ENCODE measurements around the gene IP6K1.
"Not testable (repeated sequence)": the region's sequence is repeated elsewhere in the genome, so short reads cannot be mapped to it uniquely, and the experiment has no call there.

Gene IP6K1

DNA sequence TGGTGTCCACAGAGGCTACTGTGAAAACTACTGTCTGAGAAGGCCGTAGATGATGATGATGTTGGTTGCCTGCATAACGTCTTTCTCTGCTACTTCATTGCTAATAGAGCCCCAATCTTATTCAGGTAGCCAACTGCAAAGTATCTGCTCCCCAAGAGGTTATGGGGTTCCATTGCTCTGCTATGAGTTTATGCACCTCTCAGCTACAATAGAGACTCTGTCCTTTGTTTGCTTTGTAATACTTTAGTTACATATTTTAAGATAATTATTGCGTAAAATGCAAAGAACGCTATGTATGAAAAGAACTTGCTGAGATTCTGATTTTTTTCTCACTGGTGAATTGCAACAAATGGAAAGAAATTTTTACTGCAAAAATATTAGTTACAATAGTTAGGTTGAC is 34.8 kb downstream of the IP6K1 start:
- TF ChIP-seq, protein P1, sequence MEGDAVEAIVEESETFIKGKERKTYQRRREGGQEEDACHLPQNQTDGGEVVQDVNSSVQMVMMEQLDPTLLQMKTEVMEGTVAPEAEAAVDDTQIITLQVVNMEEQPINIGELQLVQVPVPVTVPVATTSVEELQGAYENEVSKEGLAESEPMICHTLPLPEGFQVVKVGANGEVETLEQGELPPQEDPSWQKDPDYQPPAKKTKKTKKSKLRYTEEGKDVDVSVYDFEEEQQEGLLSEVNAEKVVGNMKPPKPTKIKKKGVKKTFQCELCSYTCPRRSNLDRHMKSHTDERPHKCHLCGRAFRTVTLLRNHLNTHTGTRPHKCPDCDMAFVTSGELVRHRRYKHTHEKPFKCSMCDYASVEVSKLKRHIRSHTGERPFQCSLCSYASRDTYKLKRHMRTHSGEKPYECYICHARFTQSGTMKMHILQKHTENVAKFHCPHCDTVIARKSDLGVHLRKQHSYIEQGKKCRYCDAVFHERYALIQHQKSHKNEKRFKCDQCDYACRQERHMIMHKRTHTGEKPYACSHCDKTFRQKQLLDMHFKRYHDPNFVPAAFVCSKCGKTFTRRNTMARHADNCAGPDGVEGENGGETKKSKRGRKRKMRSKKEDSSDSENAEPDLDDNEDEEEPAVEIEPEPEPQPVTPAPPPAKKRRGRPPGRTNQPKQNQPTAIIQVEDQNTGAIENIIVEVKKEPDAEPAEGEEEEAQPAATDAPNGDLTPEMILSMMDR (conservative IDR thresholded peaks at IDR 0.05), result no peak
- no peak for TF ChIP-seq ZFX (IDR thresholded peaks at IDR 0.05)
- no peak overlapping the region for H3K27ac ChIP-seq

DNA sequence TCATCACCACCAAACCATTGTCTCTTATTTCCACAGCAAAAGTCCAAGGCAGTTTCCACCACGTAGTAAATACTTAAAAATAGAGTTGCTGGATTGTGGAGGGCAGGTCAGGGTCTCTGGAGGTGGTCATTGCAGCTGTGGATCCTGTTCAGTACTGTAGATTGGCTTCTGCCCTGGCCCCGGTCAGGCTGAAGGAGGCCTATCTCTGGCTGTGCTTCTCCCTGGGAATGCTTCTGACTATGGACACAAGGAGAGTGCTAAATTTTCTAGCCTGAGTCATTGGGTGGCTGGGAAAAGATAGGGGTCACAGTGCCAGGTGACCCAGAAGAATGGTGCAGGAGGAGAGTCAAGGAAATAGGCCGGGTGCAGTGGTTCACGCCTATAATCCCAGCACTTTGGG is 36.3 kb downstream of the IP6K1 start:
- no peak overlapping the region for H3K27ac ChIP-seq
- no peak for TF ChIP-seq ZFX (IDR thresholded peaks at IDR 0.05)
- TF ChIP-seq, protein P1 (conservative IDR thresholded peaks at IDR 0.05), result no peak

DNA sequence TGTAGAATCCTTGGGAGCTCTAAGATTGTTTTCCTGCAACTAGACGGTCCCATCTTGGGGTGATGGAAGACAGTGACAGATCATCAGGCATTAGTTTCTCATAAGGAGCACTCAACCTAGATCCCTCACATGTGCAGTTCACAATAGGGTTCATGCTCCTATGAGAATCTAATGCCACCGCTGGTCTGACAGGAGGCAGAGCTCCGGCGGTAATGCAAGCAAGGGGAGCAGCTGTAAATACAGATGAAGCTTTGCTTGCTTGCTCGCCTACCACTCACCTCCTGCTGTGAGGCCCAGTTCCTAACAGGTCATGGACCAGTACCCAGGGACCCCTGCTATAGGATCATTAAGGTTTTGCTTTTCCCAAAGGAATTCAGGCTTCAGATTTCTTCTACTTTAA is 37.5 kb downstream of the IP6K1 start:
- H3K27ac ChIP-seq, result not testable (repeated sequence)

DNA sequence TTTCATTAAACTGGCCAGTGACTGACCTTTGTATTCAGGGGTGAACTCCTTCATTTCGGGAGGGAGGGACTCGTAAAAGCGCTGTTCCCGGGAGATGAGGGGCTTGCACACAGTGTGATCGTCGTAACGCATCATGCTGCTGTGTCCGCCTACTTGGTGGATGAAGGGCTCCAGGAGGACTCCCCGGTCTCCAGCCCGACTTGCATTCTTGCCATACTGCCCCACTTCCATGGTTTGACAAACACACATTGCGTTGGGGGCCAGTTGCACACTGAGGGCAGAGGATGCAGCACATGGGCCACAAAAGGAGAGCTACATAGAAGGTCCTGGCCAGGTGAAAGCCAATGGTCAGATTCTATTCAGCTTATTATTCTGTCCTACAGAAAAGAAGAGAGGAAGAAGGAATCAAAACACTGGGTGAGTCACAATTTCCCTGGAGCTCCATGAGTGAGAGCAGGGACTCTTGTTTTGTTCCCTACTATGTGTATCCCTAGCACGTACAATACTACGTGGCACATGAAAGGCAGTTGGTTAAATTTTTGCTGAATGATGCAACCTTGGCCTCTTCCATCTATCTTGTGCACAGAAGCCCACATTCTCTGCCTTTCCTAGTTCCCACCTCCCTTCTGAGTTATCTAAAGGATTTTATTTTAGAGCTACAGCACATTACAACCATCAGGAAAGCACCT is 38.4 kb downstream of the IP6K1 start:
- TF ChIP-seq ZFX (IDR thresholded peaks at IDR 0.05), result no peak
- TF ChIP-seq, protein P1 (conservative IDR thresholded peaks at IDR 0.05), result no peak
- H3K27ac ChIP-seq, result no peak overlapping the region

DNA sequence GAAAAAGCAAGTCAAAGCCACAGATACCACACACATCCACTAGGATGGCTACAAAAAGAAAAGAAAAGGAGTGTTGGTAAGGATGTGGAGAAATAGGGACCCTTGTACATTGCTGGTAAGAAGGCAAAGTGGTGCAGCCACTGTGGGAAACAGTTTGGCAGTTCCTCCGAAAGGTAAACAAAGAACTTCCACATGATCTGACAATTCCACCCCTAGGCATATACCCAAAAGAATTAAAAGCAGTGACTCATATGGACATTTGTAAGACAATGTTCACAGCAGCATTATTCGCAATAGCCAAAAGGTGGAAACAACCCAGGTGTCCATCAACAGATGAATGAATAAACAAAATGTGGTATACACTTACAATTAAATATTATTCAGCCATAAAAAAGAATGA is 40.4 kb downstream of the IP6K1 start:
- TF ChIP-seq, protein P1 (conservative IDR thresholded peaks at IDR 0.05), result no peak; the same call in 1 of the 2 replicates
- no peak for TF ChIP-seq ZFX (IDR thresholded peaks at IDR 0.05)
- no peak overlapping the region for H3K27ac ChIP-seq

DNA sequence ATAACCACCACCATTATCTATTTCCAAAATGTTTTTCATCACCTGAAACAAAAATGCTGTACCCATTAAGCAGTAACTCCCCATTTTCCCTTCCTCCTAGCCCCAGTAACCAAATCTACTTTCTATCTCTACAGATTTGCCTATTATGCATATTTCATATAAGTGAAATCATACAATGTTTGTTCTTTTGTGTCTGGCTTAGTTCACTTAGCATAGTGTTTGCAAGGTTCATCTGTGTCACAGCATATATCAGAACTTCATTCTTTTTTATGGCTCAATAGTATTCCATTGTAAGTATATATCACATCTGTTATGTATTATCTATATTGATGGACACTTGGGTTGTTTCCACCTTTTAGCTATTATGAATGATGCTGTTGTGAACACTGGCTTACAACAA is 45.9 kb downstream of the IP6K1 start:
- TF ChIP-seq, protein P1 (conservative IDR thresholded peaks at IDR 0.05), result no peak
- TF ChIP-seq ZFX (IDR thresholded peaks at IDR 0.05), result no peak

DNA sequence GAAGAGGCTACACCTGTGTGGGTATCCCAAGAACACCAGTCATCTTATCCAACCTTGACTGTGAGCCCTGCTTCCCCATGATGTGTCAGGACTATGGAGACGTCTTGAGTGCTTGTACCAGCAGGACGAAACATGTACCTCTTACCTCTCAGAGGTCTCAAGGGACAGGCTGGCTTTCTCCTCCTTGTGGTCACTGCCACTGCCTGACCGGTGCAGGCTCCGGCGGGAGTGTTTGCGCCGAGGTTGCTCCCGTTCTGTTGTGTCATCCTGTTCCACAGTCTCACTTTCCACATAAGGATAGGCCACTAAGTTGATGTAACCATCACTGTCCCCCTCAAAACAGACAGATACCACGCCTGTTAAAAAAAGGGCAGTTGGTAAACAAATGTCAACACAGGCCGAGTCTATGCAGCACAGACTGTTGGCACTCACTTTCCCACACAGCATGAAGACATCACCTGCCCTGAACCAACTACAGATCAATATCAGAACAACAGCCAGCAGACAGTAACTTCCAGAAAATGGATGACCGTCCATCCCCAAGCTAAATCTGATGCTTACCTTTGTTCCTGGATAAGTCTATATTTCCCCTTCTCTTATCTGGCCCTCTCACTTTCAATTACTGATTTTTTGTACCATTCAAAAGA is 48.2 kb downstream of the IP6K1 start:
- H3K27ac ChIP-seq, result no peak overlapping the region
- TF ChIP-seq, protein P1 (conservative IDR thresholded peaks at IDR 0.05), result no peak
- no peak for TF ChIP-seq ZFX (IDR thresholded peaks at IDR 0.05)

More for the DNA sequence above, 45.9 kb downstream of the IP6K1 start:
- no peak overlapping the region for H3K27ac ChIP-seq

DNA sequence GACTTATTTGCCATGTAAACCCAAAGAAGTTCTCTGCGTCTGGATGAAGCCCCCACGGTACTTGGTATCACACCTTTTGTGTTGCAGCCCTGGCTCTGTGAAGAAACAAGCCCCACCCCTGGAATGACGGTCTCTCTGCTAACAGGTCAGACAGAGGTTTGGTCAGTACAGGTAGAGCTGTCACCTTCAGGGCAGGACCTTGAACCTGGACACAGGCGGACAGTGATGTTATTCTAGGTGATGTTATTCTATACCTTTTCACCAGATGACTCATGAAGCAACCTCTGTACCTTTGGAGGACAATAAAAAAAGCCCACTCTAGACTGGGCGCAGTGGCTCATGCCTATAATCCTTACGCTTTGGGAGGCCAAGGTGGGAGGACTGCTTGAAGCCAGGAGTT is 51.6 kb downstream of the IP6K1 start:
- TF ChIP-seq, protein P1 (conservative IDR thresholded peaks at IDR 0.05), result no peak
- TF ChIP-seq ZFX (IDR thresholded peaks at IDR 0.05), result no peak
- H3K27ac ChIP-seq, result no peak overlapping the region
